Measurements from ENCODE around the gene TNS3. TPM values are rescaled to one million over a fixed set of nuclear protein-coding genes. Genes with fewer than 3 reads are reported as not detected.

The TNS3 gene
- total and polyA plus RNA-seq, 9 donors: 20.2 to 49.1 (median 29.7) TPM

DNA sequence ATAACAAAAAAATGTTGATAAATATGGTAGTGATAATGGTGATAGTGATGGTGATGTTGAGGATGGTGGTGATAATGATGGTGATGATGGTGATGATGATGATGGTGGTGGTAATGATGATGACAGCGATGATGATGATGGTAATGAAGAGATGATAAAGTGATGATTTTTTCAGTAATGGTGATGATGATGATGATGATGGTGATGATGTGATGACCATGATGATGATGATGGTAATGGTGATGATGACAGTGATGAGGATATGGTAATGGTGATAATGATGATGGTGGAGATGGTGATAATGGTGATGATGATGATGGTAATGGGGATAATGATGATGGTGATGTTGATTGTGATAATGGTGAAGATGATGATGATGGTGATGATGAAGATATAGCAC, 321.6 kb downstream of the TNS3 start:
- H3K4me1 ChIP-seq (ENCODE audit: control insufficient read depth, insufficient read depth, low read length): no peaks in the 10 kb centered on the region
- DNase-seq: no peak
- no peak overlapping the region for H3K27ac ChIP-seq (ENCODE audit: low read length)
- no peak overlapping the region for H3K4me3 ChIP-seq (ENCODE audit: low read length)
- no peaks in the 10 kb centered on the region for H3K9me3 ChIP-seq (replicated peaks; ENCODE audit: control insufficient read depth, low read depth, low read length)
- H3K36me3 ChIP-seq (ENCODE audit: control insufficient read depth, insufficient read depth, low read length): no peaks in the 10 kb centered on the region
- H3K27me3 ChIP-seq (ENCODE audit: control insufficient read depth, insufficient read depth, low read length): no peaks in the 10 kb centered on the region
- 100% methylated on average over 1 of the region's 1 CpG for WGBS (ENCODE audit: insufficient coverage)

DNA sequence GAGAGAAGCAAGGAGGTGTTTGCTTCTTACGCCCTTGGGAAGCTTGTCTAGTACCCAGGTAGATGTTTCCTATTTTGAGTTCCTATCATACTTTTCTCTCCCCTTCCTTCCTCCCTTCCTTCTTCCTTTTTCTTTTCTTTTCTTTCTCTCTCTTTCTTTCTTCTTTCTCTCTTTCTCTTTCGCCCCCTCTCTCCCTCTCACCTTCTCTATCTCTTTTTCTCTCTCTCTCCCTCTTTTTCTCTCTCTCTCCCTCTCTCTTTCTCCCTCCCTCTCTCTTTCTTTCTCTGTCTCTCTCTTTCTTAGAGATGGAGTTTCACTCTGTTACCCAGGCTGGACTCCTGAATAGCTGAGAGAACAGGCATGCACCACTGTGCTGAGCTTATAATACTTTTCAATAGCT, 322.2 kb downstream of the TNS3 start:
- no peak overlapping the region for H3K4me3 ChIP-seq (ENCODE audit: low read length)
- no peaks in the 10 kb centered on the region for H3K36me3 ChIP-seq (ENCODE audit: control insufficient read depth, insufficient read depth, low read length)
- H3K4me1 ChIP-seq (ENCODE audit: control insufficient read depth, insufficient read depth, low read length): peaks cover 6% of the 10 kb centered on the region
- H3K9me3 ChIP-seq (replicated peaks; ENCODE audit: control insufficient read depth, low read depth, low read length): no peaks in the 10 kb centered on the region
- no peak overlapping the region for H3K27ac ChIP-seq (ENCODE audit: low read length)
- 100% methylated on average over 1 of the region's 2 CpGs for WGBS (ENCODE audit: insufficient coverage)
- DNase-seq: no peak
- no peaks in the 10 kb centered on the region for H3K27me3 ChIP-seq (ENCODE audit: control insufficient read depth, insufficient read depth, low read length)

GRCh38 chr7:47258798-47259197, 323.1 kb downstream of the TNS3 start:
- no peak overlapping the region for H3K27ac ChIP-seq (ENCODE audit: low read length)
- DNase-seq: no peak
- H3K36me3 ChIP-seq (ENCODE audit: control insufficient read depth, insufficient read depth, low read length): no peaks in the 10 kb centered on the region
- H3K27me3 ChIP-seq (ENCODE audit: control insufficient read depth, insufficient read depth, low read length): no peaks in the 10 kb centered on the region
- H3K9me3 ChIP-seq (replicated peaks; ENCODE audit: control insufficient read depth, low read depth, low read length): no peaks in the 10 kb centered on the region
- H3K4me1 ChIP-seq (ENCODE audit: control insufficient read depth, insufficient read depth, low read length): peaks cover 11% of the 10 kb centered on the region
- H3K4me3 ChIP-seq (ENCODE audit: low read length): no peak overlapping the region
- 100% methylated on average over 2 of the region's 2 CpGs for WGBS (ENCODE audit: insufficient coverage)

DNA sequence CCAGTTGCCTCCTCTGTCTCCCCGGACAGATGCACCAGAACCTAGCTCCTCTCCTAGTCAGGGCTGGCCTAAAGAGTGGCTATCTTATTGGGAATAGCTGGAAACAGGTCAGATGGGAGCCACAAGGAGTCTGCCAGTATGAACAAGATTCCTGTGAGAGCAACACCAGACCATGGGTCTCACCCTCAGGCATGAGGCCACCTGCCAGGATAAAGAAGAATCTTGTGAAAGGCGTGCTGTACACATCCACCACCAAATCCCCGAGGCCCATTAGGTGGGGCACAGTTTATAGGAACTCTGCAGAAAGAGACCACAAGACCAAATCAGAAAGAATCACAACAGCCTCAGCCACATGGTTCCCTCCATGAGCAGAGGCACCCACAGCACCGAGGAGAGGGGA, 325.9 kb downstream of the TNS3 start:
- no peak for DNase-seq
- Histone ChIP-seq H3K27ac (ENCODE audit: low read length) (no peak overlapping the region), H3K4me3 (ENCODE audit: low read length) (no peak overlapping the region), H3K4me1 (ENCODE audit: control insufficient read depth, insufficient read depth, low read length) (peaks cover 17% of the 10 kb centered on the region), H3K36me3 (ENCODE audit: control insufficient read depth, insufficient read depth, low read length) (no peaks in the 10 kb centered on the region), H3K9me3 (replicated peaks; ENCODE audit: control insufficient read depth, low read depth, low read length) (no peaks in the 10 kb centered on the region), H3K27me3 (ENCODE audit: control insufficient read depth, insufficient read depth, low read length) (no peaks in the 10 kb centered on the region)
- WGBS (ENCODE audit: insufficient coverage): 67% methylated on average over 1 of the region's 4 CpGs

DNA sequence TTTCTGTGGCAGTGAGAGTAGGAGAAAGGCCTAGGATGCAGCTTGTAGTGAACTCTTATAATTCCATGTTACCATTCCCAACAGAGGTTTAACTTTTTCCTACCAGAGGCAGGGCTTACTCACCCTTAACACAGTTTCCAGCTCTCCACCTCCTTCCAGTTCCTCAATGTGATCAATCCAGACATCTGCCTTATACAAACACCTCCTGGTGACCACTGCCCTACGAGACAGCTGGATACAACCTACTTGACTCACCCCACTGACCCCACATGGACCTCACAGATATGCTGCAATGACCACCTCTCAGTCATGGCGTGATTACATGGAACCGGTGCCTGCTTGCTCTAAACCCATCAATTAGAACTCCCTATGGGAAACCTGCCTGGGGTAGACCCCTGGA, 326.5 kb downstream of the TNS3 start:
- WGBS (ENCODE audit: insufficient coverage): 55% methylated on average over 1 of the region's 3 CpGs
- peaks cover 17% of the 10 kb centered on the region for H3K4me1 ChIP-seq (ENCODE audit: control insufficient read depth, insufficient read depth, low read length)

GRCh38 chr7:47255007-47255406, 326.9 kb downstream of the TNS3 start:
- H3K36me3 ChIP-seq (ENCODE audit: control insufficient read depth, insufficient read depth, low read length): no peaks in the 10 kb centered on the region
- 84% methylated on average over 4 of the region's 7 CpGs for WGBS (ENCODE audit: insufficient coverage)
- no peak for DNase-seq
- H3K4me1 ChIP-seq (ENCODE audit: control insufficient read depth, insufficient read depth, low read length): peaks cover 17% of the 10 kb centered on the region
- no peak overlapping the region for H3K4me3 ChIP-seq (ENCODE audit: low read length)
- no peaks in the 10 kb centered on the region for H3K9me3 ChIP-seq (replicated peaks; ENCODE audit: control insufficient read depth, low read depth, low read length)
- no peak overlapping the region for H3K27ac ChIP-seq (ENCODE audit: low read length)
- no peaks in the 10 kb centered on the region for H3K27me3 ChIP-seq (ENCODE audit: control insufficient read depth, insufficient read depth, low read length)

More for the DNA sequence above, 326.5 kb downstream of the TNS3 start:
- H3K36me3 ChIP-seq (ENCODE audit: control insufficient read depth, insufficient read depth, low read length): no peaks in the 10 kb centered on the region
- H3K4me3 ChIP-seq (ENCODE audit: low read length): no peak overlapping the region
- no peaks in the 10 kb centered on the region for H3K27me3 ChIP-seq (ENCODE audit: control insufficient read depth, insufficient read depth, low read length)
- DNase-seq: no peak
- H3K27ac ChIP-seq (ENCODE audit: low read length): no peak overlapping the region
- no peaks in the 10 kb centered on the region for H3K9me3 ChIP-seq (replicated peaks; ENCODE audit: control insufficient read depth, low read depth, low read length)

DNA sequence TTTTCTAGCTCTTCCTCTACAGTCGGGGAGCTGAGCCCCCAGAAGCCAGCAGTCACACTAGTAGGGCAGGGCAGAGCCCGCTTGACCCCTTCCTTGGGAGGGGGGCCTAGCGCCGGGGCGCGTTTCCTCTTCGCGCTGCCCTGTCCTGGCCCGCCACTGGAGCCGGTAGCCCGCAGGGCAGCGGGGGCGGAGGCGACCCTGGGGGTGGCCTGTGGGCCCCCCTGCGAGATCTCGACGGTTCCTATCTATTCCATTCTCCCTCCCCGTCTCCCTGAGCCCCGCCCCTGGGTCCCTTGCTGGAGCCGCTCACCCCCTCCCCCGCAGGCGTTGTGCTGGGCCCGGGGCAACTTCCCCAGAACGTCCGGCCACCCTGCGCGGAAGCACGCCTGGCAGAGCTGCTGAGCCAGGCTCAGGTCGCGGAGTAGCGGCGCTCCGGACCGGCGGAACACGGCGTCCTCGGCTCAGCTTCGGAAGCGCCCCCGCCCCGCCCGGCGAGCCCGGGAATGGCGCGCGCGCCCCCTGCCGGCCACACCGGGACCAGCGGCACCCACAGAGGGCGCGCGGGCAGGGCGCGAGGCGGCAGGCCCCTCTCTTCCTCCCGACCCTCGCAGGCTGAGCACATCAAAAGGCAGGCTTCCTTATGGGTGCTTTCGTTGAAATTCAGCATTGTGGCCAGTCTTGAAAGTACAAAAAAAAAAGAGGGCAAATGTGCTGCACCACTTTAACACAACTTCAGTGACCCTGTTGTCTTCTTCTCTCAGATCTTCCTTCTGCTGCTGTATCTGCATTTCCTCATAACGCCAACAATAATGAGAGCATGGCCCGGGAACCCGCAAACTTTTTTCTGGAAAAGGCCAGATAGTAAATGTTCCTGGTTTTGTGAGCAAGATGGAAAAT, 327.6 kb downstream of the TNS3 start:
- peaks cover 17% of the 10 kb centered on the region for H3K4me1 ChIP-seq (ENCODE audit: control insufficient read depth, insufficient read depth, low read length)
- no peaks in the 10 kb centered on the region for H3K27me3 ChIP-seq (ENCODE audit: control insufficient read depth, insufficient read depth, low read length)
- WGBS (ENCODE audit: insufficient coverage): under 1% methylated on average over 53 of the region's 64 CpGs
- peak overlapping the region; percentile 83 for H3K27ac ChIP-seq (ENCODE audit: low read length)
- H3K36me3 ChIP-seq (ENCODE audit: control insufficient read depth, insufficient read depth, low read length): no peaks in the 10 kb centered on the region
- peak overlapping the region; percentile 71 for H3K4me3 ChIP-seq (ENCODE audit: low read length)
- no peaks in the 10 kb centered on the region for H3K9me3 ChIP-seq (replicated peaks; ENCODE audit: control insufficient read depth, low read depth, low read length)
- DNase-seq: peak; percentile 88

DNA sequence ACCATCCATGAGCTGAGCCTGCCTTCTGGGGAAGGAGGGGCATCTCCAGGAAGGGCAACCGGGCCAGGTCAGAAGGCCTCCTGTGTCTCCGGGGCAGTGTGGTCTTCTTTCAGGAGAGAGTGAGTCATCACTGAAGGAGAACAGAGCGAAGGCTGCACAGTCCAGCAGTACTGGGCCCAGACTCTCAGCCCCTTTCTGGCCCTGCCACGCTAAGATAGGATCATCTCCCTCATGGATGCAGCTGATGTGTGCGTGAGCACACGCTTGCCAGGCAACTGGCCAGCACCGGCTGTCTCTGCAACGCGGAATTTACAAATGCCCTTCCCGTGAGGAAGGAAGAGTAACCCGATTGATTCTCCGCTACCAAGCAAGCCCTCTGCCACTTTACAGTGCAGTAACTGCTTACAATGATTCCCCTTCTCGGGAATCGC, 328.2 kb downstream of the TNS3 start:
- Histone ChIP-seq H3K27me3 (ENCODE audit: control insufficient read depth, insufficient read depth, low read length) (no peaks in the 10 kb centered on the region), H3K27ac (ENCODE audit: low read length) (peak overlapping the region; percentile 83), H3K36me3 (ENCODE audit: control insufficient read depth, insufficient read depth, low read length) (no peaks in the 10 kb centered on the region), H3K4me3 (ENCODE audit: low read length) (peak overlapping the region; percentile 71), H3K4me1 (ENCODE audit: control insufficient read depth, insufficient read depth, low read length) (peaks cover 17% of the 10 kb centered on the region), H3K9me3 (replicated peaks; ENCODE audit: control insufficient read depth, low read depth, low read length) (no peaks in the 10 kb centered on the region)
- WGBS (ENCODE audit: insufficient coverage): 6% methylated on average over 12 of the region's 14 CpGs
- peak; percentile 81 for DNase-seq

DNA sequence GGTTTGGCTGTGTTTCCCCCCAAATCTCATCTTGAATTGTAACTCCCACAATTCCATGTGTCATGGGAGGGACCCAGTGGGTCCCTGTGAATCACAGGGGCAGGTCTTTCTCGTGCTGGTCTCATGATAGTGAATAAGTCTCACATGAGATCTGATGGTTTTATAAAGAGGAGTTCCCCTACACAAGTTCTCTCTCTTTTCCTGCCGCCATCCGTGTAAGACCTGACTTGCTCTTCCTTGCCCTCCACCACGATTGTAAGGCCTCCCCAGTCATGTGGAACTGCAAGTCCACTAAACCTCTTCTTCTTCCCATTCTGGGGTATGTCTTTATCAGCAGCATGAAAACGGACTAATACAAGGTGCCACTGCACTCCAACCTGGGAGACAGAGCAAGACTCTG, 329.2 kb downstream of the TNS3 start:
- Histone ChIP-seq H3K9me3 (replicated peaks; ENCODE audit: control insufficient read depth, low read depth, low read length) (no peaks in the 10 kb centered on the region), H3K4me3 (ENCODE audit: low read length) (no peak overlapping the region), H3K4me1 (ENCODE audit: control insufficient read depth, insufficient read depth, low read length) (peaks cover 20% of the 10 kb centered on the region), H3K27ac (ENCODE audit: low read length) (no peak overlapping the region), H3K36me3 (ENCODE audit: control insufficient read depth, insufficient read depth, low read length) (no peaks in the 10 kb centered on the region), H3K27me3 (ENCODE audit: control insufficient read depth, insufficient read depth, low read length) (no peaks in the 10 kb centered on the region)
- 100% methylated on average over 3 of the region's 5 CpGs for WGBS (ENCODE audit: insufficient coverage)
- DNase-seq: no peak

- no CpG with 5 or more reads among the region's 2 CpGs for WGBS (ENCODE audit: insufficient coverage)
- no peak overlapping the region for H3K4me3 ChIP-seq (ENCODE audit: low read length)
- no peaks in the 10 kb centered on the region for H3K27me3 ChIP-seq (ENCODE audit: control insufficient read depth, insufficient read depth, low read length)
- no peak overlapping the region for H3K27ac ChIP-seq (ENCODE audit: low read length)
- no peaks in the 10 kb centered on the region for H3K9me3 ChIP-seq (replicated peaks; ENCODE audit: control insufficient read depth, low read depth, low read length)
- peaks cover 24% of the 10 kb centered on the region for H3K4me1 ChIP-seq (ENCODE audit: control insufficient read depth, insufficient read depth, low read length)
- no peak for DNase-seq
- no peaks in the 10 kb centered on the region for H3K36me3 ChIP-seq (ENCODE audit: control insufficient read depth, insufficient read depth, low read length)
These were observed 332.6 kb downstream of the TNS3 start for GRCh38 chr7:47249361-47249760.
